ENCODE results near the gene CFAP299.

CFAP299 gene

DNA sequence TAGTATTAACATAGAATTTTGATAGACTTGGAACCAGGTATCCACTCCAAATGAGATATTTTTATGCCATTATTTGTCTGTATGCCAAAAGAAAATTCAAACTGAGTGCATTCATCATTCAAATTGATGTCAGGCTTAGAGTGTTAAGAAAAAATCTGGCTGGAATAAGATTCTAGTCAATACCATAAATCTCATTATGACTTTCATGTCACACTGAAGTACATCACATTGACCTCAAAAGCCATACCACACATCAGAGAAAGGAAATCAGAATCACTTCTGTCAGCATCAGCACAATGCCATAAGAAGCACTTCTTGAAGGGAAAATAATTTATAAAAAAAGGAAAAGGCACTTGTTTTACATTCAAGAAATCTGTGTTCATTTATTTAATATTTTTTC lies 575.9 kb downstream of the CFAP299 start:
- Histone ChIP-seq H4K8ac (ENCODE audit: low read depth, low read length) (no peak overlapping the region), H3K79me1 (ENCODE audit: low read depth, low read length) (no peaks in the 10 kb centered on the region), H2AK5ac (ENCODE audit: low read depth, low read length) (no peak overlapping the region), H2BK120ac (ENCODE audit: low read depth, low read length) (no peak overlapping the region), H3K27me3 (ENCODE audit: control insufficient read depth in 3 of 3, insufficient read depth in 3 of 3, low read depth in 1 of 3, low read length in 3 of 3) (no peaks in the 10 kb centered on the region), H2BK12ac (ENCODE audit: low read length) (no peak overlapping the region), H3K27ac (replicated peaks; ENCODE audit: low read length) (no peak overlapping the region), H3K23ac (ENCODE audit: low read depth, low read length, poor library complexity) (no peak overlapping the region), H3K18ac (ENCODE audit: low read length) (no peak overlapping the region), H3K4me3 (ENCODE audit: low read length in 2 of 2) (no peak overlapping the region), H3K14ac (ENCODE audit: low read length) (no peak overlapping the region), H3K9me3 (replicated peaks in 1 of 2; ENCODE audit: control insufficient read depth in 2 of 2, insufficient read depth in 1 of 2, low read depth in 1 of 2, low read length in 2 of 2) (no peaks in the 10 kb centered on the region), H2BK15ac (ENCODE audit: low read length) (no peak overlapping the region), H3K4me1 (ENCODE audit: control insufficient read depth in 2 of 2, insufficient read depth in 1 of 2, low read depth in 1 of 2, low read length in 2 of 2) (no peaks in the 10 kb centered on the region), H2BK5ac (ENCODE audit: low read length) (no peak overlapping the region), H3K9ac (ENCODE audit: low read depth, low read length, poor library complexity) (no peak overlapping the region), H3K4ac (ENCODE audit: low read length) (no peak overlapping the region), H3K36me3 (replicated peaks in 1 of 2; ENCODE audit: control insufficient read depth in 2 of 2, insufficient read depth in 2 of 2, low read length in 2 of 2) (no peaks in the 10 kb centered on the region), H4K91ac (ENCODE audit: low read depth, low read length, poor library complexity) (no peak overlapping the region), H3K4me2 (ENCODE audit: insufficient read depth, low read length, poor library complexity, severe bottlenecking) (no peak overlapping the region), H2AFZ (ENCODE audit: low read length) (no peak overlapping the region)
- no peak for DNase-seq (ENCODE audit: low spot score)

DNA sequence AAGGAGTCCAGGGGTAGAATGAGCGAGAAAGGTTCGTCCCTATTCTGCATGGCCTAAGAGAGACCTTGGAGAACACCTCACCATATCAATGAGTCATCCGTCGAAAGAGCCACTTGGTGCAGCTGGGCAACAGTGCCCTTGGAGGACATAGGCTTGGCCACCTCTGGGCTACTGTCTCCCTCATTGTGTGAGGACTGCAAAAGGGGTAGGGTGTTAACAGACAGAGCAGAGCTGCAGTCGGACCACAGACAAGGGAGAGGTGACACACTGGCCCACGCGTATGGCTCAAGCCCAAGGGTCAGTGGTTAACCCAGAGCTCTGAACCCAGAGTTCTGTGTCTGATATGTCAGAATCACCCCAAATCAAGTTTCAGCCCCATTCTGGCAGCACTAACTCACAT lies 576.8 kb downstream of the CFAP299 start:
- no peak overlapping the region for H3K27ac ChIP-seq (replicated peaks; ENCODE audit: low read length)
- no peaks in the 10 kb centered on the region for H3K36me3 ChIP-seq (replicated peaks in 1 of 2; ENCODE audit: control insufficient read depth in 2 of 2, insufficient read depth in 2 of 2, low read length in 2 of 2)
- H4K8ac ChIP-seq (ENCODE audit: low read depth, low read length): no peak overlapping the region
- H2AFZ ChIP-seq (ENCODE audit: low read length): no peak overlapping the region
- H4K91ac ChIP-seq (ENCODE audit: low read depth, low read length, poor library complexity): no peak overlapping the region
- H3K18ac ChIP-seq (ENCODE audit: low read length): no peak overlapping the region
- no peak overlapping the region for H2BK5ac ChIP-seq (ENCODE audit: low read length)
- H3K14ac ChIP-seq (ENCODE audit: low read length): no peak overlapping the region
- no CpG with 5 or more reads among the region's 7 CpGs for WGBS, 2 donors (ENCODE audit: extremely low coverage in 2 of 2, insufficient read length in 2 of 2, insufficient replicate concordance in 1 of 2)
- no peak overlapping the region for H2BK120ac ChIP-seq (ENCODE audit: low read depth, low read length)
- no peak overlapping the region for H3K23ac ChIP-seq (ENCODE audit: low read depth, low read length, poor library complexity)
- no peak overlapping the region for H2BK12ac ChIP-seq (ENCODE audit: low read length)
- H2BK15ac ChIP-seq (ENCODE audit: low read length): no peak overlapping the region
- no peak overlapping the region for H3K4ac ChIP-seq (ENCODE audit: low read length)
- no peak overlapping the region for H3K9ac ChIP-seq (ENCODE audit: low read depth, low read length, poor library complexity)
- no peaks in the 10 kb centered on the region for H3K27me3 ChIP-seq (ENCODE audit: control insufficient read depth in 3 of 3, insufficient read depth in 3 of 3, low read depth in 1 of 3, low read length in 3 of 3)
- H3K79me1 ChIP-seq (ENCODE audit: low read depth, low read length): no peaks in the 10 kb centered on the region
- no peak overlapping the region for H3K4me2 ChIP-seq (ENCODE audit: insufficient read depth, low read length, poor library complexity, severe bottlenecking)
- no peak overlapping the region for H2AK5ac ChIP-seq (ENCODE audit: low read depth, low read length)
- H3K9me3 ChIP-seq (replicated peaks in 1 of 2; ENCODE audit: control insufficient read depth in 2 of 2, insufficient read depth in 1 of 2, low read depth in 1 of 2, low read length in 2 of 2): no peaks in the 10 kb centered on the region
- no peaks in the 10 kb centered on the region for H3K4me1 ChIP-seq (ENCODE audit: control insufficient read depth in 2 of 2, insufficient read depth in 1 of 2, low read depth in 1 of 2, low read length in 2 of 2)
- no peak for DNase-seq (ENCODE audit: low spot score)
- H3K4me3 ChIP-seq (ENCODE audit: low read length in 2 of 2): no peak overlapping the region

DNA sequence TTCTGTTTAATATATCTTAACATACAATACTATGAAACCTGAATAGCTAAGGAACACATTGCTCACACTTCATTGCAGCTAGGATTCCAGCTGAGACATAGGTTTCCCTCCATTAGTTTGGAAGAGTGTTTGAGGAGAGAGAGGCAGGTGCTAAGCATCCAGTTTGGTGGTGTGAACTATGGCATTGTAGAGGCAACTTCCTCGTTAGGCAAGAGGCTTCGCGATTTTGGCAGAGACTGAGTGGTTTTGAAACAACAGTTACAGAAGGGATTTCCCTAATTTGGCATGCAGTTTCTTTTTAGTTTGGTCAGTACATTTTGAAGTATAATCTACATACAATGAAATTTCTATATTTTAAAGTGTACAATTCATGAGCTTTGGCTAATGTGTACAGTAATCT lies 577.9 kb downstream of the CFAP299 start:
- Histone ChIP-seq H3K36me3 (replicated peaks in 1 of 2; ENCODE audit: control insufficient read depth in 2 of 2, insufficient read depth in 2 of 2, low read length in 2 of 2) (no peaks in the 10 kb centered on the region), H2AK5ac (ENCODE audit: low read depth, low read length) (no peak overlapping the region), H2AFZ (ENCODE audit: low read length) (no peak overlapping the region), H4K91ac (ENCODE audit: low read depth, low read length, poor library complexity) (no peak overlapping the region), H3K27me3 (ENCODE audit: control insufficient read depth in 3 of 3, insufficient read depth in 3 of 3, low read depth in 1 of 3, low read length in 3 of 3) (no peaks in the 10 kb centered on the region), H3K27ac (replicated peaks; ENCODE audit: low read length) (no peak overlapping the region), H2BK15ac (ENCODE audit: low read length) (no peak overlapping the region), H2BK12ac (ENCODE audit: low read length) (no peak overlapping the region), H3K4me3 (ENCODE audit: low read length in 2 of 2) (no peak overlapping the region), H3K9ac (ENCODE audit: low read depth, low read length, poor library complexity) (no peak overlapping the region), H2BK5ac (ENCODE audit: low read length) (no peak overlapping the region), H2BK120ac (ENCODE audit: low read depth, low read length) (no peak overlapping the region), H3K79me1 (ENCODE audit: low read depth, low read length) (no peaks in the 10 kb centered on the region), H3K14ac (ENCODE audit: low read length) (no peak overlapping the region), H3K4me2 (ENCODE audit: insufficient read depth, low read length, poor library complexity, severe bottlenecking) (no peak overlapping the region), H3K4me1 (ENCODE audit: control insufficient read depth in 2 of 2, insufficient read depth in 1 of 2, low read depth in 1 of 2, low read length in 2 of 2) (no peaks in the 10 kb centered on the region), H3K9me3 (replicated peaks in 1 of 2; ENCODE audit: control insufficient read depth in 2 of 2, insufficient read depth in 1 of 2, low read depth in 1 of 2, low read length in 2 of 2) (no peaks in the 10 kb centered on the region), H3K18ac (ENCODE audit: low read length) (no peak overlapping the region), H3K23ac (ENCODE audit: low read depth, low read length, poor library complexity) (no peak overlapping the region), H3K4ac (ENCODE audit: low read length) (no peak overlapping the region), H4K8ac (ENCODE audit: low read depth, low read length) (no peak overlapping the region)
- WGBS, 2 donors (ENCODE audit: extremely low coverage in 2 of 2, insufficient read length in 2 of 2, insufficient replicate concordance in 1 of 2): no CpG with 5 or more reads among the region's 3 CpGs
- no peak for DNase-seq (ENCODE audit: low spot score)

DNA sequence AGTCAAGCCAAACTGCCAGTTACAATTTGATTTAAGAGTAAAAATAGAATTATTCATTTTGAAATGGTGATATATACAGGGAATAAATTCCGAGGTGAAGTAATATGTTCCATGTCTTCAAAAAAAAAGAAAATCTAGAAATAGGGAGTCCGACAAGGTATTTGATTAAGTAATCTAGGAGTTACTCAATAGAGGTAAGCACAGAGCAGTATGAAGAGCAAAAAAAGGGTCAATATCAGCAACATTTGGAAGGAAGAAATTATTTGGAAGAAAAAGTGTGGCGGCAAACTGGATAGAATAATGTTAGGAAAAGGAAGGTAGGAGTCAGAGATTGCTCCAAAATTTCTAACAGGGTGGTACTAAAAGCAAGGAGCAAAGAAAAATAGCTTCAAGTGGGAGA lies 581.2 kb downstream of the CFAP299 start:
- H2BK15ac ChIP-seq (ENCODE audit: low read length): no peak overlapping the region
- H3K79me1 ChIP-seq (ENCODE audit: low read depth, low read length): no peaks in the 10 kb centered on the region
- H3K18ac ChIP-seq (ENCODE audit: low read length): no peak overlapping the region
- no peak overlapping the region for H3K4ac ChIP-seq (ENCODE audit: low read length)
- H3K4me1 ChIP-seq (ENCODE audit: control insufficient read depth in 2 of 2, insufficient read depth in 1 of 2, low read depth in 1 of 2, low read length in 2 of 2): no peaks in the 10 kb centered on the region
- no peak overlapping the region for H2AK5ac ChIP-seq (ENCODE audit: low read depth, low read length)
- no peak overlapping the region for H2AFZ ChIP-seq (ENCODE audit: low read length)
- no peak overlapping the region for H4K91ac ChIP-seq (ENCODE audit: low read depth, low read length, poor library complexity)
- H3K4me2 ChIP-seq (ENCODE audit: insufficient read depth, low read length, poor library complexity, severe bottlenecking): no peak overlapping the region
- no peak overlapping the region for H4K8ac ChIP-seq (ENCODE audit: low read depth, low read length)
- no peaks in the 10 kb centered on the region for H3K9me3 ChIP-seq (replicated peaks in 1 of 2; ENCODE audit: control insufficient read depth in 2 of 2, insufficient read depth in 1 of 2, low read depth in 1 of 2, low read length in 2 of 2)
- no peak overlapping the region for H3K14ac ChIP-seq (ENCODE audit: low read length)
- H2BK5ac ChIP-seq (ENCODE audit: low read length): no peak overlapping the region
- H3K27me3 ChIP-seq (ENCODE audit: control insufficient read depth in 3 of 3, insufficient read depth in 3 of 3, low read depth in 1 of 3, low read length in 3 of 3): no peaks in the 10 kb centered on the region
- WGBS, 2 donors (ENCODE audit: extremely low coverage in 2 of 2, insufficient read length in 2 of 2, insufficient replicate concordance in 1 of 2): no CpG with 5 or more reads among the region's 3 CpGs
- no peak overlapping the region for H2BK12ac ChIP-seq (ENCODE audit: low read length)
- no peak overlapping the region for H3K9ac ChIP-seq (ENCODE audit: low read depth, low read length, poor library complexity)
- no peak overlapping the region for H2BK120ac ChIP-seq (ENCODE audit: low read depth, low read length)
- no peak for DNase-seq (ENCODE audit: low spot score)
- no peak overlapping the region for H3K4me3 ChIP-seq (ENCODE audit: low read length in 2 of 2)
- H3K36me3 ChIP-seq (replicated peaks in 1 of 2; ENCODE audit: control insufficient read depth in 2 of 2, insufficient read depth in 2 of 2, low read length in 2 of 2): no peaks in the 10 kb centered on the region
- no peak overlapping the region for H3K27ac ChIP-seq (replicated peaks; ENCODE audit: low read length)
- no peak overlapping the region for H3K23ac ChIP-seq (ENCODE audit: low read depth, low read length, poor library complexity)

All from neuronal stem cell (in vitro differentiated cells).